T-helper 9 cell (primary cell): ENCODE measurements around the gene PLEKHF1.

Experiments used
- DNase-seq: peaks from one replicate; pipeline ENCODE4 v3.0.0-alpha.2; 2020

The PLEKHF1 gene

GRCh38 chr19:29680447-29680846, 15.2 kb downstream of the PLEKHF1 start:
- DNase-seq: peak; percentile 81

- no peak for DNase-seq
Measured at GRCh38 chr19:29680937-29681336, 15.7 kb downstream of the PLEKHF1 start.

- DNase-seq: no peak
Measured at GRCh38 chr19:29681422-29682235, 16.4 kb downstream of the PLEKHF1 start.

GRCh38 chr19:29682236-29682895, 17.1 kb downstream of the PLEKHF1 start:
- DNase-seq: no peak

GRCh38 chr19:29683009-29683408, 17.7 kb downstream of the PLEKHF1 start:
- no peak for DNase-seq

- no peak for DNase-seq
Measured at GRCh38 chr19:29685326-29685725, 20.1 kb downstream of the PLEKHF1 start.

- no peak for DNase-seq
Measured at GRCh38 chr19:29686285-29686805, 21.1 kb downstream of the PLEKHF1 start.

- DNase-seq: no peak
Measured at GRCh38 chr19:29687244-29687896, 22.1 kb downstream of the PLEKHF1 start.

- DNase-seq: no peak
Measured at GRCh38 chr19:29687897-29688728, 22.9 kb downstream of the PLEKHF1 start.

GRCh38 chr19:29690842-29691241, 25.6 kb downstream of the PLEKHF1 start:
- DNase-seq: no peak

- no peak for DNase-seq
Measured at GRCh38 chr19:29694161-29694560, 28.9 kb downstream of the PLEKHF1 start.

GRCh38 chr19:29694669-29695627, 29.7 kb downstream of the PLEKHF1 start:
- peak; percentile 77 for DNase-seq

GRCh38 chr19:29695765-29696564, 30.7 kb downstream of the PLEKHF1 start:
- DNase-seq: no peak

GRCh38 chr19:29696565-29696846, 31.2 kb downstream of the PLEKHF1 start:
- no peak for DNase-seq

- no peak for DNase-seq
Measured at GRCh38 chr19:29697523-29698261, 32.4 kb downstream of the PLEKHF1 start.

GRCh38 chr19:29699861-29700260, 34.6 kb downstream of the PLEKHF1 start:
- DNase-seq: no peak

GRCh38 chr19:29700498-29700897, 35.2 kb downstream of the PLEKHF1 start:
- DNase-seq: no peak

- DNase-seq: no peak
Measured at GRCh38 chr19:29702161-29702962, 37.1 kb downstream of the PLEKHF1 start.

- DNase-seq: no peak
Measured at GRCh38 chr19:29702963-29703320, 37.7 kb downstream of the PLEKHF1 start.
